ENCODE data around the gene PUS1. TPM values are rescaled to one million over a fixed set of nuclear protein-coding genes. Genes with fewer than 3 reads are reported as not detected.
A peak's percentile ranks its signal among the peaks of the same experiment; 100 is the strongest.

The PUS1 gene
- total and polyA plus RNA-seq, 9 of the 15 experiments (the other 6 are each of a cell fraction or from before 2014, with no cell fraction given): 1.9 to 90.8 (median 30.0) TPM

DNA sequence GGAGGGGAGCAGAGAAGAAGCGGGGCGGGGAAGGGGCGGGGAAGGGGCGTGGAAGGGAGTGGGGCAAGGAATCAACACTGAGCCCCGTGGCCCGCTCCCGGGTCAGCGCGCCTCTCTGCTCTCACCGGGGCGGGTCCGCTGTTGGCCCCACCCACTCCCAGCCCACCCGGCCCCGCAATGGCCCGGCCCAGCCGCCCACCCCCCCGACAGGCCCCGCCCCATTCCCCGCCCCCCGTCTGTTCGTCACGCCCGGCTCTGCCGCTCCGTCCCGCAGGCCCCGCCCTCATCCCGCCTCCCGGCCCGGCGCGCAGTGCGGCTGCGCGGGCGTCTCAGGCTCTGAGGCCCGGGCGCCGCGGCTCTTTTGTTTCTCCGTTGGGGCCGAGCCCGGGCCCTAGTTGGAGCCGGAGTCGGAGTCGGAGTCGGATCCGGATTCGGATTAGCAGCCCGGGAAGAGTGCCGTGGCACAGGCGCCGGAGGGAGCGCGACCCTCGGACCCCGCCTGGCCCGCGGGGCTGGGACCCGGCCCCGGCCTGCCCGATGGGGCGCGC lies 34.7 kb upstream of the PUS1 start, which contains the start of gene ULK1 (continued):
- peak; percentile 54 for TF ChIP-seq CCNT2 (IDR thresholded peaks at IDR 0.05; ENCODE audit: borderline replicate concordance, extremely low read depth, insufficient read length, low read depth, low read length)
- TF ChIP-seq, protein P1, sequence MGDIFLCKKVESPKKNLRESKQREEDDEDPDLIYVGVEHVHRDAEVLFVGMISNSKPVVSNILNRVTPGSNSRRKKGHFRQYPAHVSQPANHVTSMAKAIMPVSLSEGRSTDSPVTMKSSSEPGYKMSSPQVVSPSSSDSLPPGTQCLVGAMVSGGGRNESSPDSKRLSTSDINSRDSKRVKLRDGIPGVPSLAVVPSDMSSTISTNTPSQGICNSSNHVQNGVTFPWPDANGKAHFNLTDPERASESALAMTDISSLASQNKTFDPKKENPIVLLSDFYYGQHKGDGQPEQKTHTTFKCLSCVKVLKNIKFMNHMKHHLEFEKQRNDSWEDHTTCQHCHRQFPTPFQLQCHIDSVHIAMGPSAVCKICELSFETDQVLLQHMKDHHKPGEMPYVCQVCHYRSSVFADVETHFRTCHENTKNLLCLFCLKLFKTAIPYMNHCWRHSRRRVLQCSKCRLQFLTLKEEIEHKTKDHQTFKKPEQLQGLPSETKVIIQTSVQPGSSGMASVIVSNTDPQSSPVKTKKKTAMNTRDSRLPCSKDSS (IDR thresholded peaks at IDR 0.05; ENCODE audit: low read depth, partially characterized antibody): no peak
- no peak for TF ChIP-seq SMAD3 (CRISPR knock-in tag; conservative IDR thresholded peaks at IDR 0.05)
- no peak for TF ChIP-seq TEAD4 (IDR thresholded peaks at IDR 0.05; ENCODE audit: low read length)
- no peak for TF ChIP-seq TEAD4 (CRISPR knock-in tag; IDR thresholded peaks at IDR 0.05; ENCODE audit: borderline replicate concordance)
- TF ChIP-seq FOSL1 (tag; conservative IDR thresholded peaks at IDR 0.05): no peak
- TF ChIP-seq, protein P2, sequence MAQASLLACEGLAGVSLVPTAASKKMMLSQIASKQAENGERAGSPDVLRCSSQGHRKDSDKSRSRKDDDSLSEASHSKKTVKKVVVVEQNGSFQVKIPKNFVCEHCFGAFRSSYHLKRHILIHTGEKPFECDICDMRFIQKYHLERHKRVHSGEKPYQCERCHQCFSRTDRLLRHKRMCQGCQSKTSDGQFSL (CRISPR knock-in tag; IDR thresholded peaks at IDR 0.05): no peak
- TF ChIP-seq, protein P2 (tag; IDR thresholded peaks at IDR 0.05): no peak
- no peak for TF ChIP-seq DACH1 (IDR thresholded peaks at IDR 0.05; ENCODE audit: partially characterized antibody)
- peak; percentile 87 for TF ChIP-seq POLR2AphosphoS5 (IDR thresholded peaks at IDR 0.05; ENCODE audit: control insufficient read depth, insufficient read depth, low read depth, low read length)
- TF ChIP-seq RBM15 (IDR thresholded peaks at IDR 0.05; ENCODE audit: insufficient read depth, low read length): no peak
- TF ChIP-seq PML (IDR thresholded peaks at IDR 0.05; ENCODE audit: low read length): peak; percentile 42; the same call in 1 of the 2 replicates
- TF ChIP-seq STAG1 (CRISPR knock-in tag; IDR thresholded peaks at IDR 0.05; ENCODE audit: borderline replicate concordance): no peak
- no peak for TF ChIP-seq ZNF766 (CRISPR knock-in tag; conservative IDR thresholded peaks at IDR 0.05)
- TF ChIP-seq NRF1 (conservative IDR thresholded peaks at IDR 0.05 in 1 of 2, IDR thresholded peaks at IDR 0.05 in 1 of 2): peak; percentile 91 to 92
- TF ChIP-seq ZZZ3 (IDR thresholded peaks at IDR 0.05): no peak
- peak; percentile 91 for TF ChIP-seq POLR2G (IDR thresholded peaks at IDR 0.05; ENCODE audit: low read depth, low read length)
- TF ChIP-seq, protein P3, sequence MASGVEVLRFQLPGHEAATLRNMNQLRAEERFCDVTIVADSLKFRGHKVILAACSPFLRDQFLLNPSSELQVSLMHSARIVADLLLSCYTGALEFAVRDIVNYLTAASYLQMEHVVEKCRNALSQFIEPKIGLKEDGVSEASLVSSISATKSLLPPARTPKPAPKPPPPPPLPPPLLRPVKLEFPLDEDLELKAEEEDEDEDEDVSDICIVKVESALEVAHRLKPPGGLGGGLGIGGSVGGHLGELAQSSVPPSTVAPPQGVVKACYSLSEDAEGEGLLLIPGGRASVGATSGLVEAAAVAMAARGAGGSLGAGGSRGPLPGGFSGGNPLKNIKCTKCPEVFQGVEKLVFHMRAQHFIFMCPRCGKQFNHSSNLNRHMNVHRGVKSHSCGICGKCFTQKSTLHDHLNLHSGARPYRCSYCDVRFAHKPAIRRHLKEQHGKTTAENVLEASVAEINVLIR (CRISPR knock-in tag; IDR thresholded peaks at IDR 0.05): no peak
- TF ChIP-seq, protein P4, sequence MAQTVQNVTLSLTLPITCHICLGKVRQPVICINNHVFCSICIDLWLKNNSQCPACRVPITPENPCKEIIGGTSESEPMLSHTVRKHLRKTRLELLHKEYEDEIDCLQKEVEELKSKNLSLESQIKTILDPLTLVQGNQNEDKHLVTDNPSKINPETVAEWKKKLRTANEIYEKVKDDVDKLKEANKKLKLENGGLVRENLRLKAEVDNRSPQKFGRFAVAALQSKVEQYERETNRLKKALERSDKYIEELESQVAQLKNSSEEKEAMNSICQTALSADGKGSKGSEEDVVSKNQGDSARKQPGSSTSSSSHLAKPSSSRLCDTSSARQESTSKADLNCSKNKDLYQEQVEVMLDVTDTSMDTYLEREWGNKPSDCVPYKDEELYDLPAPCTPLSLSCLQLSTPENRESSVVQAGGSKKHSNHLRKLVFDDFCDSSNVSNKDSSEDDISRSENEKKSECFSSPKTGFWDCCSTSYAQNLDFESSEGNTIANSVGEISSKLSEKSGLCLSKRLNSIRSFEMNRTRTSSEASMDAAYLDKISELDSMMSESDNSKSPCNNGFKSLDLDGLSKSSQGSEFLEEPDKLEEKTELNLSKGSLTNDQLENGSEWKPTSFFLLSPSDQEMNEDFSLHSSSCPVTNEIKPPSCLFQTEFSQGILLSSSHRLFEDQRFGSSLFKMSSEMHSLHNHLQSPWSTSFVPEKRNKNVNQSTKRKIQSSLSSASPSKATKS (CRISPR knock-in tag; IDR thresholded peaks at IDR 0.05): no peak
- TF ChIP-seq SMAD1 (IDR thresholded peaks at IDR 0.05; ENCODE audit: low read depth, low read length, partially characterized antibody): peak; percentile 40
